ENCODE results near the gene ALG2.
"Not testable (repeated sequence)": the region's sequence is repeated elsewhere in the genome, so short reads cannot be mapped to it uniquely, and the experiment has no call there.

Gene ALG2

GRCh38 chr9:99221621-99222415 is at the start of gene ALG2, which contains the start of gene SEC61B:
TSS of gene ALG2 (minus strand) at chr9:99221942. CDS start at chr9:99221894, 48 bp downstream.
TSS of gene SEC61B (plus strand) at chr9:99222282. CDS start at chr9:99222364, 82 bp downstream.
- peak; percentile 95 for DNase-seq

- DNase-seq: no peak
Observed at GRCh38 chr9:99270491-99270890, 48.7 kb upstream of the ALG2 start.

- peak; percentile 70 for DNase-seq
Observed at GRCh38 chr9:99269416-99269815, 47.7 kb upstream of the ALG2 start.

GRCh38 chr9:99266255-99267023 is 44.7 kb upstream of the ALG2 start:
- DNase-seq: peak; percentile 68

- DNase-seq: no peak
Observed at GRCh38 chr9:99265691-99266090, 43.9 kb upstream of the ALG2 start.

GRCh38 chr9:99264070-99264680 is 42.4 kb upstream of the ALG2 start:
- DNase-seq: peak; percentile 42

GRCh38 chr9:99262949-99263418 is 41.2 kb upstream of the ALG2 start:
- DNase-seq: no peak

- no peak for DNase-seq
Observed at GRCh38 chr9:99261923-99262322, 40.2 kb upstream of the ALG2 start.

GRCh38 chr9:99259231-99259918 is 37.6 kb upstream of the ALG2 start:
- DNase-seq: peak; percentile 34

GRCh38 chr9:99257723-99258389 is 36.1 kb upstream of the ALG2 start:
- DNase-seq: no peak

GRCh38 chr9:99255651-99256050 is 33.9 kb upstream of the ALG2 start:
- no peak for DNase-seq

GRCh38 chr9:99253772-99254431 is 32.2 kb upstream of the ALG2 start:
- DNase-seq: peak; percentile 37

- no peak for DNase-seq
Observed at GRCh38 chr9:99253134-99253533, 31.4 kb upstream of the ALG2 start.

GRCh38 chr9:99251157-99251556 is 29.4 kb upstream of the ALG2 start:
- no peak for DNase-seq

- DNase-seq: peak; percentile 53
Observed at GRCh38 chr9:99249619-99250018, 27.9 kb upstream of the ALG2 start.

GRCh38 chr9:99244344-99245260 is 22.9 kb upstream of the ALG2 start:
- no peak for DNase-seq

- no peak for DNase-seq
Observed at GRCh38 chr9:99241106-99241505, 19.4 kb upstream of the ALG2 start.

GRCh38 chr9:99239341-99240060 is 17.8 kb upstream of the ALG2 start:
- DNase-seq: peak; percentile 65

GRCh38 chr9:99238331-99238730 is 16.6 kb upstream of the ALG2 start:
- no peak for DNase-seq

- not testable (repeated sequence) for DNase-seq
Observed at GRCh38 chr9:99237849-99238248, 16.1 kb upstream of the ALG2 start.

All from EL (cell line).